Endothelial cell (in vitro differentiated cells): ENCODE results near the gene MAP2K1. TPM values are rescaled to one million over a fixed set of nuclear protein-coding genes. Genes with fewer than 3 reads are reported as not detected.

Experiments
- DNase-seq: peaks from one replicate; pipeline ENCODE4 v3.0.0; 2021; ENCODE audit warnings: low spot score
- H3K27ac Mint-ChIP-seq: one replicate; pipeline ENCODE4 v1.8.0; 2021; ENCODE audit warnings: mixed read lengths, inconsistent platforms; ENCODE audit not compliant: unreplicated experiment
- H3K27me3 Mint-ChIP-seq: one replicate; pipeline ENCODE4 v1.8.0; 2021; ENCODE audit warnings: mild to moderate bottlenecking, moderate library complexity, mixed read lengths, inconsistent platforms; ENCODE audit not compliant: unreplicated experiment
- H3K36me3 Mint-ChIP-seq: one replicate; pipeline ENCODE4 v1.8.0; 2021; ENCODE audit warnings: mild to moderate bottlenecking, low read depth, mixed read lengths, inconsistent platforms; ENCODE audit not compliant: unreplicated experiment
- H3K4me1 Mint-ChIP-seq: one replicate; pipeline ENCODE4 v1.8.0; 2021; ENCODE audit warnings: mild to moderate bottlenecking, mixed read lengths, inconsistent platforms; ENCODE audit not compliant: unreplicated experiment
- H3K4me3 Mint-ChIP-seq: one replicate; pipeline ENCODE4 v1.8.0; 2021; ENCODE audit warnings: mild to moderate bottlenecking, mixed read lengths, inconsistent platforms; ENCODE audit not compliant: unreplicated experiment
- H3K9me3 Mint-ChIP-seq: one replicate; pipeline ENCODE4 v1.8.0; 2021; ENCODE audit warnings: mixed read lengths, inconsistent platforms; ENCODE audit not compliant: unreplicated experiment
- CTCF ChIP-seq: fragments of 200-600 bp; sonication (generic); IDR thresholded peaks from one replicate; pipeline ENCODE4 v1.5.0; 2021; ENCODE audit warnings: antibody characterized with exemption; ENCODE audit not compliant: unreplicated experiment
- total RNA-seq: library from RNA; stranded (reverse); fragmentation: NEBNext Ultra II Directional; extraction: Animal tissue kit (Norgen Biotek cat#: 25700); gene quantifications from one replicate; pipeline ENCODE4 v1.2.1, GENCODE V29; 2021; ENCODE audit not compliant: unreplicated experiment

Gene MAP2K1
- total RNA-seq, 1 donor from 2014 or later: 139 TPM

GRCh38 chr15:66409565-66410108 lies 22.9 kb downstream of the MAP2K1 start:
- Mint-ChIP-seq H3K9me3 (no peaks in the 10 kb centered on the region), H3K27ac (peak overlapping the region; percentile 94), H3K4me1 (peaks cover 83% of the 10 kb centered on the region), H3K36me3 (peaks cover 21% of the 10 kb centered on the region), H3K27me3 (no peaks in the 10 kb centered on the region), H3K4me3 (peak overlapping the region; percentile 18)
- no peak for DNase-seq
- no peak for TF ChIP-seq CTCF

GRCh38 chr15:66411190-66411589 lies 24.5 kb downstream of the MAP2K1 start:
- Mint-ChIP-seq H3K4me3 (peak overlapping the region; percentile 61), H3K27ac (peak overlapping the region; percentile 94), H3K27me3 (no peaks in the 10 kb centered on the region), H3K9me3 (no peaks in the 10 kb centered on the region), H3K4me1 (peaks cover 78% of the 10 kb centered on the region), H3K36me3 (peaks cover 31% of the 10 kb centered on the region)
- DNase-seq: no peak
- no peak for TF ChIP-seq CTCF

GRCh38 chr15:66412220-66412619 lies 25.5 kb downstream of the MAP2K1 start:
- Mint-ChIP-seq H3K27ac (no peak overlapping the region), H3K9me3 (no peaks in the 10 kb centered on the region), H3K27me3 (no peaks in the 10 kb centered on the region), H3K36me3 (peaks cover 31% of the 10 kb centered on the region), H3K4me1 (peaks cover 78% of the 10 kb centered on the region), H3K4me3 (no peak overlapping the region)
- no peak for TF ChIP-seq CTCF
- no peak for DNase-seq

- Mint-ChIP-seq H3K4me1 (peaks cover 75% of the 10 kb centered on the region), H3K4me3 (no peak overlapping the region), H3K9me3 (no peaks in the 10 kb centered on the region), H3K27me3 (no peaks in the 10 kb centered on the region), H3K27ac (no peak overlapping the region), H3K36me3 (peaks cover 24% of the 10 kb centered on the region)
- no peak for DNase-seq
- TF ChIP-seq CTCF: no peak
Observed at GRCh38 chr15:66413579-66413978, 26.9 kb downstream of the MAP2K1 start.

GRCh38 chr15:66415360-66415759 lies 28.6 kb downstream of the MAP2K1 start:
- H3K27me3 Mint-ChIP-seq: no peaks in the 10 kb centered on the region
- H3K9me3 Mint-ChIP-seq: no peaks in the 10 kb centered on the region
- peaks cover 22% of the 10 kb centered on the region for H3K36me3 Mint-ChIP-seq
- peaks cover 59% of the 10 kb centered on the region for H3K4me1 Mint-ChIP-seq
- peak overlapping the region; percentile 6 for H3K27ac Mint-ChIP-seq
- no peak for DNase-seq
- no peak overlapping the region for H3K4me3 Mint-ChIP-seq
- no peak for TF ChIP-seq CTCF
